SU-DHL-6 (cell line): ENCODE measurements around the gene RNF223.
"Not testable (repeated sequence)": the region's sequence is repeated elsewhere in the genome, so short reads cannot be mapped to it uniquely, and the experiment has no call there.

Source experiments
- H2AFZ ChIP-seq: fragments of 200-600 bp; sonication (generic); 2 replicates; pipeline ENCODE4 v1.6.1; 2014; ENCODE audit warnings: low read depth, mild to moderate bottlenecking, moderate library complexity, mixed read lengths, antibody characterized with exemption, low read length; ENCODE audit not compliant: severe bottlenecking
- H3F3A ChIP-seq: fragments of 200-600 bp; shearing (Covaris generic); 2 replicates; pipeline ENCODE4 v1.6.0; 2016; ENCODE audit warnings: antibody characterized with exemption, mild to moderate bottlenecking; ENCODE audit not compliant: insufficient read depth
- H3K27ac ChIP-seq: fragments of 200-600 bp; sonication (generic); 2 replicates; pipeline ENCODE4 v1.5.1; 2016; ENCODE audit warnings: low read depth, mild to moderate bottlenecking, low read length, moderate library complexity, mixed read lengths
- H3K27me3 ChIP-seq: fragments of 200-600 bp; sonication (generic), shearing (Covaris generic); 2 replicates; pipeline ENCODE4 v1.6.0; 2014; ENCODE audit warnings: mild to moderate bottlenecking, low read length
- H3K36me3 ChIP-seq: fragments of 200-600 bp; sonication (generic); 2 replicates; pipeline ENCODE4 v1.6.1; 2014; ENCODE audit warnings: mild to moderate bottlenecking, low read length, mixed read lengths
- H3K4me2 ChIP-seq: fragments of 300-600, 200-600 bp; shearing (Covaris generic), sonication (generic); 2 replicates; pipeline ENCODE4 v1.6.0; 2014; ENCODE audit warnings: low read length, low read depth, mild to moderate bottlenecking; ENCODE audit not compliant: poor library complexity, severe bottlenecking
- H3K4me3 ChIP-seq: fragments of 200-600 bp; sonication (generic); 2 replicates; pipeline ENCODE4 v1.5.1; 2014; ENCODE audit warnings: antibody characterized with exemption, low read length, mild to moderate bottlenecking, mixed read lengths; ENCODE audit not compliant: insufficient read depth, poor library complexity, severe bottlenecking
- H3K79me2 ChIP-seq: fragments of 200-600 bp; sonication (generic); 2 replicates; pipeline ENCODE4 v1.6.1; 2014; ENCODE audit warnings: mild to moderate bottlenecking, low read length, moderate library complexity; ENCODE audit not compliant: insufficient read depth
- H3K9ac ChIP-seq: fragments of 200-600 bp; sonication (generic); 2 replicates; pipeline ENCODE4 v1.7.0; 2014; ENCODE audit warnings: mild to moderate bottlenecking, low read length
- H3K9me2 ChIP-seq: fragments of 200-600 bp; sonication (generic); replicated peaks from 2 replicates; pipeline ENCODE4 v1.6.1; 2014; ENCODE audit warnings: low read length; ENCODE audit not compliant: insufficient read depth
- H3K9me3 ChIP-seq: fragments of 200-600 bp; sonication (generic); 2 replicates; pipeline ENCODE4 v1.6.1; 2014; ENCODE audit warnings: low read length, mixed read lengths; ENCODE audit not compliant: insufficient read depth
- H4K20me1 ChIP-seq: fragments of 200-600 bp; sonication (generic); 2 replicates; pipeline ENCODE4 v1.6.1; 2014; ENCODE audit warnings: low read depth, mild to moderate bottlenecking, antibody characterized with exemption, low read length, moderate library complexity, mixed read lengths
- CTCF ChIP-seq: fragments of 200-600 bp; sonication (generic); IDR thresholded peaks from one replicate; pipeline ENCODE4 v1.5.1; 2017; ENCODE audit warnings: antibody characterized with exemption, mild to moderate bottlenecking, low read length, moderate library complexity; ENCODE audit not compliant: insufficient read depth, poor library complexity, severe bottlenecking
- EZH2phosphoT487 ChIP-seq: fragments of 200-600 bp; sonication (generic), shearing (Covaris generic); conservative IDR thresholded peaks from 2 replicates; pipeline ENCODE4 v1.6.1; 2018; ENCODE audit warnings: mild to moderate bottlenecking, antibody characterized with exemption, low read length, moderate library complexity, mixed read lengths

The RNF223 gene

GRCh38 chr1:1080951-1081310, 6.8 kb upstream of the RNF223 start:
- no peak overlapping the region for H3K27ac ChIP-seq

DNA sequence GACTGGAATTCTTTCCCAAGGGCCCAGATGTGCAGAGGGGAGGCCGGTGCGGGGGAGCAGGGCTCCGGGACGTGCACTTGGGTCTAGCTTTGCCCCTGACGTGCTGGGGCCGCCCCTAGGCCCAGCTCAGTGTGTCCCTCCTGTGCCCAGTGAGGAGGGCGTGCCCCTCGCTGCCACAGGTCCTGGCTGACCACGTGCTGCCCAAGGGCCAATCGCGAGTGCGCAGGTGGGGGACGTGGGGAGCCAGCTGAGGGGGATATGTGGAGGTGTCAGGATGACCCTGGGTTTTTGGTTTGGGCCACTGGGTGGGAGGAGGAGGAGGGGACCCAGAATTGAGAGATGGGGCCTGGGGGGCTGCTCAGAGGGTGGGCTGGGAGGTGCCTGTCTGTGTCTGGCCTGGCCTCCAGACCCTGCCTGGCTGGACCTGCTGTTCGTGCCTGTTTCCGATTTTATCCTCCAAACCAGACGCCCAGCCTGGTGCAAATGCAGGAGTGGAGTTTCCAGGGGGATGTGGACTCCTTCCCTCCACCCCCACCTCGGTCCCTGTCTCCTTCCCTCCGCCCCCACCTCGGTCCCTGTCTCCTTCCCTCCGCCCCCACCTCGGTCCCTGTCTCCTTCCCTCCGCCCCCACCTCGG, 6.1 kb upstream of the RNF223 start:
- no peaks in the 10 kb centered on the region for H3K36me3 ChIP-seq
- H3K9me3 ChIP-seq: no peaks in the 10 kb centered on the region
- TF ChIP-seq CTCF (no peak), EZH2phosphoT487 (no peak)
- H3K4me3 ChIP-seq: no peak overlapping the region
- no peaks in the 10 kb centered on the region for H4K20me1 ChIP-seq
- H3K9me2 ChIP-seq: no peaks in the 10 kb centered on the region
- no peak overlapping the region for H3K9ac ChIP-seq
- no peak overlapping the region for H3K4me2 ChIP-seq
- no peaks in the 10 kb centered on the region for H3K79me2 ChIP-seq
- H3K27me3 ChIP-seq: no peaks in the 10 kb centered on the region
- H3F3A ChIP-seq: no peaks in the 10 kb centered on the region; the same call in 1 of the 2 replicates
- H2AFZ ChIP-seq: no peak overlapping the region
- no peak overlapping the region for H3K27ac ChIP-seq

More at GRCh38 chr1:1080951-1081310, 6.8 kb upstream of the RNF223 start:
- TF ChIP-seq EZH2phosphoT487 (no peak), CTCF (no peak)
- no peaks in the 10 kb centered on the region for H3K9me3 ChIP-seq
- H3F3A ChIP-seq: no peaks in the 10 kb centered on the region; the same call in 1 of the 2 replicates
- no peaks in the 10 kb centered on the region for H3K9me2 ChIP-seq
- H3K79me2 ChIP-seq: no peaks in the 10 kb centered on the region
- no peaks in the 10 kb centered on the region for H3K27me3 ChIP-seq
- H3K4me3 ChIP-seq: no peak overlapping the region
- H3K4me2 ChIP-seq: no peak overlapping the region
- no peak overlapping the region for H3K9ac ChIP-seq
- H4K20me1 ChIP-seq: no peaks in the 10 kb centered on the region
- H3K36me3 ChIP-seq: no peaks in the 10 kb centered on the region
- H2AFZ ChIP-seq: no peak overlapping the region

- Histone ChIP-seq H3K9ac (no peak overlapping the region), H3F3A (no peaks in the 10 kb centered on the region; the same call in 1 of the 2 replicates), H3K4me3 (no peak overlapping the region), H3K27ac (no peak overlapping the region), H3K36me3 (no peaks in the 10 kb centered on the region), H3K4me2 (no peak overlapping the region), H4K20me1 (no peaks in the 10 kb centered on the region), H2AFZ (no peak overlapping the region), H3K9me3 (no peaks in the 10 kb centered on the region), H3K27me3 (no peaks in the 10 kb centered on the region), H3K9me2 (no peaks in the 10 kb centered on the region), H3K79me2 (no peaks in the 10 kb centered on the region)
- TF ChIP-seq EZH2phosphoT487 (no peak), CTCF (no peak)
Observed at GRCh38 chr1:1079408-1080121, 5.5 kb upstream of the RNF223 start.

DNA sequence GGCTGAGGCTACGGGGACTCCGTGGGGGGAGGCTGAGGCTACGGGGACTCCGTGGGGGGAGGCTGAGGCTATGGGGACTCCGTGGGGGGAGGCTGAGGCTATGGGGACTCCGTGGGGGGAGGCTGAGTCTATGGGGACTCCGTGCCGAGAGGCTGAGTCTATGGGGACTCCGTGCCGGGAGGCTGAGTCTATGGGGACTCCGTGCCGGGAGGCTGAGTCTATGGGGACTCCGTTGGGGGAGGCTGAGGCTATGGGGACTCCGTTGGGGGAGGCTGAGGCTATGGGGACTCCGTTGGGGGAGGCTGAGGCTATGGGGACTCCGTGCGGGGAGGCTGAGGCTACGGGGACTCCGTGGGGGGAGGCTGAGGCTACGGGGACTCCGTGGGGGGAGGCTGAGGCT, 3.3 kb upstream of the RNF223 start:
- H3K9me3 ChIP-seq, H3K4me3 ChIP-seq, H3F3A ChIP-seq, H2AFZ ChIP-seq, H3K9ac ChIP-seq, H3K27me3 ChIP-seq, H4K20me1 ChIP-seq, H3K27ac ChIP-seq, H3K4me2 ChIP-seq, H3K36me3 ChIP-seq, H3K9me2 ChIP-seq, H3K79me2 ChIP-seq: not testable (repeated sequence)
